NCI-H128 (cell line): ENCODE results near the gene XAGE2.
"Not testable (repeated sequence)": the region's sequence is repeated elsewhere in the genome, so short reads cannot be mapped to it uniquely, and the experiment has no call there.

Experiments
- DNase-seq: peaks from one replicate; lab custom pipeline; 2025; ENCODE audit not compliant: unreplicated experiment; lab: John Stamatoyannopoulos, UW

Gene XAGE2, protein sequence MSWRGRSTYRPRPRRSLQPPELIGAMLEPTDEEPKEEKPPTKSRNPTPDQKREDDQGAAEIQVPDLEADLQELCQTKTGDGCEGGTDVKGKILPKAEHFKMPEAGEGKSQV

DNA sequence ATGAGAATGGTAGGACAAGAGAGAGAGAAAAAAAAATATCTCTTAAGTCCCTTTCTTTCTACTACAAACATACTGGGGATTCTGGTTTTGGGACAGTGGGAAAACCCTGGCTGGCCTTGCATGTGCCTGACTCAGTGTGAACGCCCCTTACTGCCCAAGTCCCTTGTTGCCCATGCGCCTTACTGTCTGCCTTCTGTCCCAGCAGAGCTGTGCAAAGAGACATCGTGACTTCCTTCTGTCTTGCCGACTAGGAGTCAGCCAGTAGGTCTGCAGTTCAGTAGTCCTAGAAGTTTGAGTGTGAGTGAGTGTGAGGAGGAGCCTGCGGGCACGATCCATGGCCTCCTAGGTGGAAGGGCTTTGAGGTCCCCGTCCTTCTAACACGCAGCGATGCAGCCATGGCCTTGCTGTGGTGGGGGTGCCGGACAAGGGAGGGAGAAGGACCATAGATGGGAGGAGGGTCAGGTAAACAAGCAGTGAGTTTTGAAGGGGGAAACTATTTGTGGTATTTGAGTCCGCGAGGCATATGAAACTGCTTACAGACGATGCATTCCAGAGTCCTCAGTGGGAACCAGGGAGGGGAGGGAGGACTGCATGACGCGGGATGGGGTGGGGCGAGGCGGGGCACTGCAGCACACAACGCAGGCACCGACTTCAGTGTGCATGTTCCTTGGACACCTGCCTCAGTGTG is at the start of gene XAGE2:
XAGE2 (plus strand) TSS at position 654 of the 688 bp plus-strand sequence. CDS start 994 bp downstream, outside the sequence.
- no peak for DNase-seq

DNA sequence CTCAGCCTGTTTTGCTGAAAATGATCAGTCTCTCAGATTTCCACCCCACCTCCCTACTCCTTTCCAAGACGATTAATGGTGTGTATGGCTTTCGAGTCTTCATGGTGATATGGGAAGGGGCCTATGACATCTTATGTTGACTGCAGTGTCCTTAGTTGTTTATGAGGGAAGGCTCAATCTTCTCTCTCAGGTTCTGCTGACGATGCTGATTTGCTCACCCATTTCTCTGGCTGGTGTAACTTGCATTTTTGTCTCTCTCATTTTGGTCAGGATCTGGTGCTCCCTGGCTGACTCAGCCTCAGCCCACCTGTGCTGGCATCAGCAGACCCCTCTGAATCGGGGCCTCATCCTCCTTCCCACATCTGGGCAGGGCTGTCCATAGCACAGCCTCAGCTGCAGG is 31.4 kb upstream of the XAGE2 start:
- DNase-seq = no peak

DNA sequence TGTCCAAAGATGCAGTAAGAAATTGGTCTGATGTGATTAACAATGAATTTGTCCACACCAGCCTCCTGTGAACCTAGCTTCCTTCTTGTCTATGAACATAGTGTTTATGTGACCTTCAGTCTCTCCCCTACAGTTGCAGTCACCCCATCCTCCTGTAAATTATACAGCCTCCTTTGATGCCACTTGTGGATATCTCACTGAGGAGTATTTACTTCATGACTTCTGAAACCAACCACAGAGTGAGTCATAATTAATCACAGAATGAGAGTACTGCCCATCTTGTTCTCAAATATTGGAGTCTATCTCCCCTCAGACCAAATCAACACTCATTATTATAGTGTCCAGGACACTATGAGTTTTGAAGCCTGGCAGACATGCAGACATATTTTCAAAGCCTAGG is 27.3 kb upstream of the XAGE2 start:
- DNase-seq = no peak

DNA sequence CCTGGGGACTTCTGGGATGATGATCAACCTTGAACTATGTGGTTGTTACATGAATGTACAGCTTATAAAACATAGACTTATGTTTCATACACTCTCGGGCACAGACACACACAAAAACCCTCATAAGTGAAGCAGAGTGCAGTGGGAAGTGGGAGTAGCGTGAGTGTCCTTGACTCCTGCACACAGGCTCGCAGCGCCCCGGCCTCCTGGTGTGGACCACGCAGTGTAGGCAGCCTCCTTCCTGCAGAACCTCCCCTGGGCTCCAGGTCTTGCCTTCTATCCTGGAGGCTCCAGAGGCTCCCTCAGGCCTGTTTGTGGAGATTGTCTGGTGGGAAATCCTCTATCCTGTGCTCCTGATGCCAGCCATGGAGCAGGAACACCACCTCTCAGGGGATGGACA is 25.7 kb upstream of the XAGE2 start:
- DNase-seq = not testable (repeated sequence)

DNA sequence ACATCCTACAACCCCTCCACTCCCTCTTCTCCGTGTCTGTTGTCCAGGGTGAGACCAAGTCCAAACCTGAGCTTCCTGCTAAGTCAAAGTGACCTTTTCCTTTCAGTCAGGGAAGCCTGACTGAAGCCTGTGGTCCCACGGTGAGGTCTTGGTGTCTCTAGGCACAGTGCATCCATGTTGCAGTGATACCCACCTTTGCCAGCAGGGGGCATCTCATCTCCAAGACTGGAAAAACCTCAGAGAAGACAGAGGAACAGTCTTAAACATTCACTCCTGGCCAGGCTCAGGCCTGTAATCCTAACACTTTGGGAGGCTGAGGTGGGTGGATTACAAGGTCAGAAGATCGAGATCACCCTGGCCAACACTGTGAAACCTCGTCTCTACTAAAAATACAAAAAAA is 23.4 kb upstream of the XAGE2 start:
- not testable (repeated sequence) for DNase-seq

DNA sequence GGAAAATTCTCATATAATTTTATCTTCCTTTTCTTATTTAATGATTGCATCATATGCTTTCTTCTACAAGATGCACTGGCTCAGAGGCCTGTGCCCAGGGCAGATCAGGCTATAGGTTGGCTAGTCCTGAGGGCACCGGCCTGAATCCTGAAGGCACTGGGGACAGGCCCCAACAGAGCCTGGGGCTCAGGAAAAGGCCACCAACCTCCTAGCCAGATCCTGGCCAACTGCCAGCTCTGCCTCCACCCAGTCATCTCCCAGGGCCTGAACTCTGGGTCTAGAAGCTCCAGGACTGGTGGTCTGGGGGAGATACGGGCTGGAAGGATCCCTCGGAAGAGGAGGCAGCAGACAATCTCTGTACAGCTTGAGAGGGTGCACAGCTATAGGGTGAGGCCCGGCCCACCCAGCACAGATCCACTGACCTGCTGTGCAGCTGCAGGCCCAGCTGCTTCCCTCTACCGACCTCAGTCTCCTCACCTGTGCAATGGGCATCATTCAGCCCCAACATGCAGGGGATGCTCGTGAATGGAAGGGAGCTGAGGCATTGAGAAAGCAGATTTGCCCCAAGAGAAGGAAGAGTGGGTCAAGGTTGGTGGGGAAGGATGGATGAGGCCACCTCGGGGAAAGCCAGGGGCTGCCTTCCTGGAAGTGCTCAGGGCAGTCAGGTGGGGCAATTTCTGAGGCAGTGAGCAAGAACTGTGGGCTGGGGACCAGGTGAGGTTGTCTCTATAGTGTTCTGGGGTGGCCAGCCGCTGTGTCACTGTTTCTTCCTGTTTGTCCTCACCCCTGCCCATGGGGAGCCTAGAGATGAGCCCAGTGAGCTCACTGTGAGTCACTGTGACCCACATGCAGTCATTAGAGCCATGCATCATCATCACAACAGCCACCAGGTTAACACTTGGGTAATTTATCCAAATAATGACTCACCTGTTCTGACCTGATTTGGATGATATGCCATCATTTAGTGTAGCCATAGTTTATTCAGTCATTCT is 22.4 kb upstream of the XAGE2 start:
- DNase-seq = no peak

DNA sequence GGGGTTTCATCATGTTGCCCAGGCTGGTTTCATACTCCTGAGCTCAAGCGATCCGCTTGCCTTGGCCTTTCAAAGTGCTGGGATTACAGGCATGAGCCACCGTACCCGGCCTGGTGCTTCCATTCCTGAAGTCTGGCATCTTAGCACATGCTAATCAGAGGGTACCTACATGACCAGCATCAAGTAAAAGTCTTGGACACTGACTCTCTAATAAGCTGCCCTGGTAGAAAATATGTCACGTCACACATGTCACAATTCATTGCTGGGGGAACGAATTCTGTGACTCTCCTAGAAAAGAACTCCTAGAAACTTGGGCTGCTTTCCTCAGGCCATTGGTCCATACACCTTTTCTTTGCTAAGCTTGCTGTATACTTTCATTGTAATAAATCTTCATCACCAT is 19.1 kb upstream of the XAGE2 start:
- DNase-seq = no peak

DNA sequence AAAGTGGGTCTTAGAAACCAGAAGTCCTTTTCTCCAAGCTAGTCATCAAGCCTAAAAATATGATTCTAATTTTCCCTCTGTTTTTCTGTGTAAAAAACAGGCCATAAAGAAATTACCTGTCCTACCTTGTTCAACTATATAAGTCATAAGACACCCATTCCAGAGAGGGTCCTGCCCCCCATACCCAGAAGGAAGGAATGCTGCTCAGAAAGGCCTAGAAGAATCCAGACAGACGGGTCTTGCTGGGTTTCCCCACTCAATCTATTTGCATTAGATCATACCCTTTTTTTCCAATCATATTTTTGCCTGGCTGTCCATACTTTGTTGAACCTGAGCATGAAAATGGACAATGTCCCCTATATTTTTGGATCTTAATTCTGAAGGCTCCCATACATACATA is 16.3 kb upstream of the XAGE2 start:
- no peak for DNase-seq

DNA sequence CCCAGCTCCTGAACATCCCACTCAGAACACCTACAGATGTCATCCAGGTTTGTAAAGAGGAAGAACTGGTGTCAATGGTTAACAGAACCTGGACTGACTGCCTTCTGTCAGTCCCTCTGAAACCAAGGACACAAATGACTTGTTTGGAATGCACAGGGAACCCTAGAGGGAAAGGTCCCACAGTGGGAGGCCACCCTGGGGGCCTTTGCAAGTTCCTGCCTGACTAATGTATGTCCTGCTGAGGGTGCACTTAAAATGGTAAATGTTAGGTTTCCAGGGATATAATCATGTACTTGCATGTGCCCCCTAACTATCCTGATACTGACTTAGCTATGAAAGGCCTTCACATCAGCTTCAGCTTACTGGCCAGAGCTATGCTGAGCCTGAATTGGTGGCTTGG is 15.0 kb upstream of the XAGE2 start:
- DNase-seq = no peak

DNA sequence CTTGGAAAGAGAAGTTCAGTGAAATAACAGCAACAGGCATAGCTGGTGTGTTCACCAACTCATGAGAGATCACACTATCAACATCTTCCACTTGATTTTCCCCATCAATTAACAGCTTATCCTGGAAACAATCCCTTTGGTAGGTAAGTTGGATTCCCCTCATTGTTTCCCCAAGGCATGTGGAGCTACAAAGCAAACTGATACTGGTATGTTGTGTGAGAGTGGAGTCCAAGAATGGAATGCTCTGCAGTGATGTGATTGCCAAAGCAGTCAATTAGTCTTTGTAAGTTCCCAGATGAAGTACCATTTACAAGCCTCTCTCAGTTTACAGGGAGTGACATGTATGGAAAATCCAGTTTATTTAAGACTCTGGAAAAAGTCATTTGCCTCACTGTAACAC is 13.7 kb upstream of the XAGE2 start:
- no peak for DNase-seq

DNA sequence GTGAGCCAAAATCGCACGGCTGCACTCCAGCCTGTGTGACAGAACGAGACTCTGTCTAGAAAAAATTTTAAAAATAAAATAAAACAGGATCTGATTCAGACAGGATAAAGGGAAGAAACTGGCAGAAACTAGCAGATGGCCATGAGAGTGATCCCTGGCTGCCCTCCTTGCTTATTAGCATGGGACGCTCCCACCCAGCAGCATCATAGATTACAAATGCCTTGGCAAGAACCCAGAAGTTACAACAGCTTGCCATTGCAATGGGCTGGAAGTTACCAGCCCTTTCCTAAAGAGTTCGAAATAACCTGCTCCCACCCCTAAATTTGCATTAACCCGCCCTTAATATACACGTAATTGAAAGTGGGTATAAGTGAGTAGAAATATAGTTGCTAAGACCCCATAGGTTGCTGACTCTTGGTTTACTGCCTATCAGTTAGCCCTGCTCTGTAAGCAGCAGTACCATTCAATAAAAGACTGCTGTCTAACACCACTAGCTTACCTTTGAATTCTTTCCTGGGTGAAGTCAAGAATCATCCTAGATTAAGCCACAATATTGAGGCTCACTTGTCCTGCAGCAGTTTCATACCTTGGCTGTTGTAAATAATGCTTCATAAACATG is 9.1 kb upstream of the XAGE2 start:
- DNase-seq = no peak

DNA sequence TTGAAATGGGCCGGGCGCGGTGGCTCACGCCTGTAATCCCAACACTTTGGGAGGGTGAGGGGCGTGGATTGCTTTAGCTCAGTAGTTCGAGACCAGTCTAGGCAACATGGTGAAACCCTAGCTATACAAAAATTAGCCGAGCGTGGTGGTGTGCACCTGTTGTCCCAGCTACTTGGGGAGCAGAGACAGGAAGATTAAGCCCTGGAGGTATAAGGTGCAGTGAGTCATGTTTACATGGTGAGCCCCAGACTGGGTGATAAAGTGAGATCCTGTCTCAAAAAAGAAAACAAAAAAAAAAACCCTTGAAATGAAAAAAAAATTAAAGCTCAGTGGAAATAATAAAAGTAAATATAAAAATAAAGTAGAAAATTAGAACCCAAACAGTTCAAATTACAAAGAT is 6.9 kb upstream of the XAGE2 start:
- DNase-seq = no peak

DNA sequence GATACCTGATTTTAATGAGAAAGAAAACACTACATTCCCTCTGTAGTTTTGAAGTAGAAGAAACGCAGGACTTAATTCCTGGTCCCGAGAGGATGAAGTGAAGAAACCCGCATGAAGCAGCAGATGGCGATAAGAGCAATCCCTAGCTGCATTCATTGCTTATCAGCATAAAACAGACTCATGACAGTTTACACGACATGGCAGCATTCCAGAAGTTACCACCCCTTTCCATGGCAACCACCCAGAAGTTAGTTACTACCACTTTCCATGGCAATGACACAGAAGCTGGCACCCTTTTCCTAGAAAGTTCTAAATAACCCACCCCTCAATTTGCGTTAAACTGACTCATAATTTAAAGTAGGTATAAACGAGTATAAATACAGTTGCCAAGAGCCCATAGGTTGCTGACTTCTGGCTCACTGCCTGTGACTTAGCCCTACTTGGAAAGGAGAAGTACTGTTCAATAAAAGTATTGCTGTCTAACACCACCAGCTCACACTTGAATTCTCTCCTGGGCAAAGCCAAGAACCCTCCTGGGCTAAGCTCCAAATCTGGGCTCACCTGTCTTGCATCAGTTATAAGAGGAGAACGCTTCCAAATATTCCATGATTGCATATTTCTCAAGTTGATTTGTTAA is 5.5 kb upstream of the XAGE2 start:
- no peak for DNase-seq

DNA sequence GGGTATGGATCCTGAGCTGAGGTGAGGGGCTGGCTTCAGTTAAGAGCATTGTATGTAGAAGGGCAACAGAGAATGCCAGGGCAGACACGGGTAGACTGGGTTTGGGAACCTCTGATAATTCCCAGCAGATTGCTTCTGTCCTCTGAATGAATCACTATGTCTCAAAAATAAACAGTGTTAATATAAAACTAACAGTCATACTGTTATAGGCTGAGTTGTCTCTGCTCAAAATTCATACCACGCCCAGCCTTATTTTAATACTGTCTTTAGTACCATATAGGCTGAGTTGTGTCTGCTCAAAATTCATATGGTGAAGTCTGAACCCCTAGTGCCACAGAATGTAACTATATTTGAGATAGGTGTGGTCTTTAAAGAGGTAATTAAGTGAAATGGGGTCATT is 10.0 kb downstream of the XAGE2 start:
- no peak for DNase-seq

DNA sequence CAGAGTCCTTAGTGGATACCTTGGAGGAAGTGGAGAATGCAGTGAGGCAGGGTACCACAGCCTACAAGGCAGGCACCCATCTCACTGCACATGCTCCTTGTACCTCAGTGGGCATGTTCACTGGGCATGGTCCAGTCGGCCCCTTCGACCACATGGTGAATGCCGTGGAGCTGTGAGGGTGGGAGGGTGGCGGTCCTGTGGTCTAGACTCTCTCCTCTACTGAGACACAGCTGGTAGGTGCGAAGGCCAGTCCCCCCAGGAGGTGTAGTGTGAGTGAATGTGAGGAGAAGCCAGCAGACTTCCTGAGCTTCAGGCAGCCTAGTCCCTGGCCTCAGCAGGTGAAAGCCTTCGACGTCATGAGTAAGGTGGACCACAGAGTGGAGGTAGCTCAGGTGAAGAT is 12.2 kb downstream of the XAGE2 start:
- no peak for DNase-seq

DNA sequence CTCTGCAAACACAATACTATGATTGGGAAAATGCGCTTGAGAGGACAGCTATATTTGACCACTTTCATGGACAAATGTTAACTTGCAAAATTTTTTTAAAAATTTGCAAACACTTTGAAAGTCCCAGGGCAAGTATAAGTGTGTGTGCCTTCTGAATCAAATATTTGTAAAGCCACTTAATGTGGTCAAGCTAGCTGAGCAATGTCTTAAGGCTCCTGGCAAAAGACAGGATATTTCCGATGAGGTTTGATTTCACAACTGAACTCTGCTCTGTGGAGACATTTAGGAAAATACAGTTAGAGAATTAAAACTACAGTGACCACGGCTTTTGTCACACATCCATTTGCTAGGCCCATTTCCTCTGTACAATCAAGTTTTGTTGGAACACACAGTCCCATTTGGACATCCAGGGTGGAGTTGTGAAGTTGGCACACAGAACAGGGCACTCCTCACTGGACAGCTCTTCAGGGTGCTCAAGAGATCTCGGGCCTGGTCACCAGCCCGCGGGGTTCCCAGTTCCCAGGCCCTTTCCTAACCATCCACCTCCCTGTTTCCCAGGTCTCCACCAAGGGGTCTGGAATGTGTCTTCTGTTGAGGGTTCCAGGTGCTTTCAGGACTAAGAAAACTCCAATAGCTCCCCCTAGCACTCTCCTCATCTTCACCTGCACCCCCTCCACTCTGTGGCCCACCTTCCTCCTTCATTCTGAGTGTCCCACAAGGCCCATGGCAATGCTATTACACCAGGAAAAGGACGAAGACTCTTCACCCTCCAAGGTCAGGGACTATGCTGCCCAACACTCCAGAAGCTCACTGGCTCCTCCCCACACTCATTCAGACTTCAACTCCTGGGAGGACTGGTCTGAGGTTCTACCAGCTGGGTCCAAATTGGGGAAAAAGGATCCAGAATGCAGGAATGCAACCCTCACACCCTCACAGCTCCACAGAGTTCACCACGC is 41.9 kb downstream of the XAGE2 start:
- no peak for DNase-seq

DNA sequence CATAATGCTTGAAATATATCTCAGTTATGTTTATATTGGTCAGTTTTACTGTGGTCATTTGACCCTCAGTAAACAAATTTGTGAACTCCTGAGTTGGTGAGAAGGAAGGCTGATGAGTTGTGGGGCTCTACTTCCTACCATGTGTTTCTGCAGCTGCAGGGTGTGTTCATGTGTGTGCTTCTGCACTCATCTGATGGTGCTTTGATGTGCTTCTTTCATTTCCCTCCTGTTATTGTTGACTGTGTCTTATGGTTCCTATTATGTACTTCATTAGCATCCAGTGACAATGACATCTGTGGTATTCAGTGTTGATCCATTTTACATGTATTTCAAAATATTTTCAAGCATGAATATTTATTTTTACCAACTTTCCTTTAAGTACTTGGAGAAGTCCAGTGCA is 46.5 kb downstream of the XAGE2 start:
- no peak for DNase-seq

DNA sequence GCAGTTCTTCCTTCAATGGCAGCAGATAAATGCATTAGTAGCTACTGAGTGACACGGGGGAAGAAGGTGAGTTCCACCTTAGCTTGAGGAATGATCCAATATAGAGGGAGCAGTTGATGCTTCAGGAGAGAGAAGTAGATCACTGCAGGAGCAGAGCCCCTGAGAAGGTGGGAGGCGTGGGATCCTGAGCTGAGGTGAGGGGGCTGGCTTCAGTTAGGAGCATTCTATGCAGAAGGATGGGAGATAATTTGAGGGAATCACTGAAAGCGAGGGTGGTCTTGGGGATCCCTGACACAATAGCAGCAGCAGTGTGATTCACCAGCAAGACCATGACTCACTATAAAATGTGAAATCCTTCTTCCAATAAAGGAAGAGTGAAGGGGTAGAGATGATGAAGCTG is 48.0 kb downstream of the XAGE2 start:
- no peak for DNase-seq

DNA sequence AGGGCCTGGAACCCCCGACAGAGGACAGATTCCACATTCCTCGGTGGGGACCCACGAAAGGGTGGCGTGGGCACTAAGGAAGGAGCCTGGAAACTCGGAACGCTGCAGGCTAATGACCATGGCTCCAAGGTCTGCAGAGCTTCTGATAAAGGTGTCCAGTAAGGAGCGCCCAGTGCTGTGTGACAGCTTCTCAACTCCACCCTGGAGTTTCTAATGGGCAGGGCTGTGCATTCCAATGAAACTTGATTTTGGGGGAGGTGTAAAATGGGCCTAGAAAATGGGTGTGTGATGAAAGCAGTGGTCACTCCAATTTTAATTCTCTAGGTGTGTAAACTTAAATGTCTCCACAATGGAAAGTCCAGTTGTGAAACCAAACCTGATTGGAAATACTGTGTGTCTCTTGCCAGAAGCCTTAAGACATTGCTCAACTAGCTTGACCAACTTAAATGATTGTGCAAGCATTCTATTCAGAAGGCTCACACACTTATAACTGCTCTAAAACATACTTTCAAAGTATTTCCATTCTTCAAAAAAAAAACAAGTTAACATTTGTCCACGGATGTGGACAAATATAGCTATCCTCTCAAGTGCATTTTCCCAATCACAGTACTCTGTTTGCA is 52.1 kb downstream of the XAGE2 start:
- DNase-seq = no peak

DNA sequence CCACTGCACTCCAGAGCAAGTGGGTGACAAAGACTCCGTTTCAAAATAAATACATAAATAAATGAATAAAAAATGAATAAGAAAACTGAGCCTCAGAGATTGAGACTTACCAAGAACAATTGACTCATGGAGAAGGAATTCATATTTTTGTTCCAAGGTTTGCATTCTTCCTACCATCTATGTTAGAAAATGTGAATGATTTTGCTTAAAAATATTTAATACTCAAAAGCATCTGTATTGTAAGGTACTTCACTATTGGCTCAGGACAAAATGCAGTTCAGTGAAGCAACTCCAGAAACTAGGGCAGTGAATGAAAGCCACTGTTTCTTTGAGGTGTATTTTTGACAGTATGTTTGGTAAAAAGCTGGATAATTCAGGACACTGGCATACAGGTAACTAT is 54.1 kb downstream of the XAGE2 start:
- no peak for DNase-seq
